PC-9 (cell line): ENCODE results near the gene NSD2.

Source experiments
- CTCF ChIP-seq: fragments of 200-600 bp; sonication (generic); conservative IDR thresholded peaks from 2 replicates; pipeline ENCODE4 v1.6.1; 2017; ENCODE audit warnings: mixed run types, antibody characterized with exemption, mild to moderate bottlenecking, moderate library complexity
- EZH2 ChIP-seq: fragments of 200-600 bp; sonication (generic); IDR thresholded peaks from 2 replicates; pipeline ENCODE4 v1.8.0; 2017; ENCODE audit warnings: antibody characterized with exemption, low read depth

GRCh38 chr4:1826531-1827350, 44.5 kb upstream of the NSD2 start:
- TF ChIP-seq CTCF: no peak
- TF ChIP-seq EZH2: no peak
